WERI-Rb-1 (cell line): Measurements from ENCODE around the gene SMYD3.

Source experiments
- DNase-seq: peaks from one replicate; pipeline ENCODE4 v3.0.0-alpha.2; 2020
- H3K27ac ChIP-seq: fragments of 250-450 bp; sonication (Bioruptor Pico); 2 replicates; pipeline ENCODE4 v1.5.1; 2020; ENCODE audit warnings: mild to moderate bottlenecking, moderate library complexity
- H3K27me3 ChIP-seq: fragments of 250-450 bp; sonication (Bioruptor Pico); 2 replicates; pipeline ENCODE4 v1.5.1; 2021; ENCODE audit warnings: mild to moderate bottlenecking, low read depth, moderate library complexity; ENCODE audit not compliant: insufficient read depth, severe bottlenecking
- H3K36me3 ChIP-seq: fragments of 250-450 bp; sonication (Bioruptor Pico); 2 replicates; pipeline ENCODE4 v1.5.1; 2020; ENCODE audit warnings: mild to moderate bottlenecking, moderate library complexity
- H3K4me3 ChIP-seq: 2 replicates; pipeline ENCODE4 v1.5.1; 2011; ENCODE audit warnings: low read depth, mild to moderate bottlenecking, control low read depth, low read length
- H3K9me3 ChIP-seq: fragments of 250-450 bp; sonication (Bioruptor Pico); 2 replicates; pipeline ENCODE4 v1.5.1; 2021; ENCODE audit warnings: mild to moderate bottlenecking, moderate library complexity; ENCODE audit not compliant: severe bottlenecking
- CTCF ChIP-seq: IDR thresholded peaks from 2 replicates; pipeline ENCODE4 v1.5.1; 2011; ENCODE audit warnings: low read depth, mild to moderate bottlenecking, control low read depth, inconsistent platforms, low read length

Gene SMYD3

GRCh38 chr1:246377625-246378153 lies 129.4 kb downstream of the SMYD3 start:
- H3K36me3 ChIP-seq: no peaks in the 10 kb centered on the region
- no peaks in the 10 kb centered on the region for H3K27me3 ChIP-seq
- TF ChIP-seq CTCF: no peak
- no peak overlapping the region for H3K27ac ChIP-seq
- no peak overlapping the region for H3K4me3 ChIP-seq
- DNase-seq: no peak
- H3K9me3 ChIP-seq: no peaks in the 10 kb centered on the region

- H3K4me3 ChIP-seq: no peak overlapping the region
- H3K27me3 ChIP-seq: no peaks in the 10 kb centered on the region
- DNase-seq: no peak
- H3K27ac ChIP-seq: no peak overlapping the region
- TF ChIP-seq CTCF: no peak
- no peaks in the 10 kb centered on the region for H3K9me3 ChIP-seq
- no peaks in the 10 kb centered on the region for H3K36me3 ChIP-seq
These were observed 133.1 kb downstream of the SMYD3 start for GRCh38 chr1:246373828-246374569.

- no peaks in the 10 kb centered on the region for H3K9me3 ChIP-seq
- no peaks in the 10 kb centered on the region for H3K36me3 ChIP-seq
- no peak overlapping the region for H3K27ac ChIP-seq
- TF ChIP-seq CTCF: no peak
- peak; percentile 40 for DNase-seq
- H3K4me3 ChIP-seq: no peak overlapping the region
- no peaks in the 10 kb centered on the region for H3K27me3 ChIP-seq
These were observed 134.5 kb downstream of the SMYD3 start for GRCh38 chr1:246372559-246372958.

GRCh38 chr1:246367041-246367440 lies 140.0 kb downstream of the SMYD3 start:
- no peak overlapping the region for H3K27ac ChIP-seq
- no peaks in the 10 kb centered on the region for H3K27me3 ChIP-seq
- H3K36me3 ChIP-seq: no peaks in the 10 kb centered on the region
- no peaks in the 10 kb centered on the region for H3K9me3 ChIP-seq
- no peak for TF ChIP-seq CTCF
- no peak overlapping the region for H3K4me3 ChIP-seq
- DNase-seq: no peak

- DNase-seq: no peak
These were observed 141.4 kb downstream of the SMYD3 start for GRCh38 chr1:246365708-246366107.

More at GRCh38 chr1:246365708-246366107, 141.4 kb downstream of the SMYD3 start:
- H3K27me3 ChIP-seq: no peaks in the 10 kb centered on the region
- no peaks in the 10 kb centered on the region for H3K9me3 ChIP-seq
- no peaks in the 10 kb centered on the region for H3K36me3 ChIP-seq
- TF ChIP-seq CTCF: no peak
- no peak overlapping the region for H3K4me3 ChIP-seq
- no peak overlapping the region for H3K27ac ChIP-seq
